ENCODE results near the gene ITM2B.
"Not testable (repeated sequence)": the region's sequence is repeated elsewhere in the genome, so short reads cannot be mapped to it uniquely, and the experiment has no call there.

The ITM2B gene

DNA sequence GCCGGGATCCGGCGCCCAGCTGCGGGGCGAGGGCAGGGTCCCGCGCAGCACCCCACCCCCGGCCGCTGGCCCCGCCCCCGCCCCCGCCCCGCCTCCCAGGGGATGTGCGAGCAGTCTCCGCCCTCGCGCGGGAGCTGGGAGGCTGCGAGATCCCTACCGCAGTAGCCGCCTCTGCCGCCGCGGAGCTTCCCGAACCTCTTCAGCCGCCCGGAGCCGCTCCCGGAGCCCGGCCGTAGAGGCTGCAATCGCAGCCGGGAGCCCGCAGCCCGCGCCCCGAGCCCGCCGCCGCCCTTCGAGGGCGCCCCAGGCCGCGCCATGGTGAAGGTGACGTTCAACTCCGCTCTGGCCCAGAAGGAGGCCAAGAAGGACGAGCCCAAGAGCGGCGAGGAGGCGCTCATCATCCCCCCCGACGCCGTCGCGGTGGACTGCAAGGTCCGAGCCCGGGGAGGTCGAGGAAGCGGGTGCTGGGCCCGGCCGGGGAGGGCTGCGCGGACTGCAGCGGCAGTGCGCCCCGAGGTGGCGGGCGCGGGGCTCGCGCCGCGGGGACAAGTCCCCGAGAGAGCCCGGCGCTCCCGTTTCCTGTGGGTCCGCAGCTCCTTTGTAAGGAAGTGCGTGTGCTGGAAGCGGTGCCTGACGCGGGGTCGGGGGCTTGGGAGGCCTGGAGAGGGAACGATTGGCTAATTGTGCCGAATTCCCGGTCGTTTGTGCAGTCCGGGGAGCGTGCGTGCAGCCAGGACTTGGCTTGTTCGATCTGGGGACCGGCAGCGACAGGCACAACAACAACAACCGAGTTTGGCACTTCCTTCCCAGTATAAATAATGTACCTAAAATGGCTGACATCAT is at the start of gene ITM2B:
TSS of gene ITM2B (plus strand) at position 161 of the 843 bp plus-strand sequence. CDS start at position 316, 155 bp downstream.
- no peak for DNase-seq

DNA sequence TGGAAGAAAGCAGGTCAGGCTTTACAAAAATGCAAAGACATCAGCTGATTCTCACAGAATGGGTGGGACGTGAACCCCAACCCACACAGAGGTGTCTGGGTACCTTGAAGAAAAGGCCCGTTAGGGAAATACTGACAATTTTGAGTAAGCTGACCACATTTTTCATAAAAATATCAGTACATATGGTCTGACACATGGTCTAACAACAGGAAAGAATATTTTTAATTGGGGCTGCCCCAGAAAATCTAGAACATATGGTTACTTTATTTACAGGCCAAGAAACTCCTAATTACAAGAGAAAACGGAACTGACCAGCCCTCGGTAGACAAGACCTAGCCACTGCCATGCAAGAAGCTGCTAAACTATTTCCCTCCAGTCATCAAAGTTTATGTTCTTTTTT is 48.7 kb upstream of the ITM2B start:
- DNase-seq = no peak

- DNase-seq = no peak
These were observed 48.0 kb upstream of the ITM2B start for GRCh38 chr13:48185018-48185417.

- no peak for DNase-seq
These were observed 46.3 kb upstream of the ITM2B start for GRCh38 chr13:48186722-48187121.

GRCh38 chr13:48188131-48188530 is 44.9 kb upstream of the ITM2B start:
- no peak for DNase-seq

DNA sequence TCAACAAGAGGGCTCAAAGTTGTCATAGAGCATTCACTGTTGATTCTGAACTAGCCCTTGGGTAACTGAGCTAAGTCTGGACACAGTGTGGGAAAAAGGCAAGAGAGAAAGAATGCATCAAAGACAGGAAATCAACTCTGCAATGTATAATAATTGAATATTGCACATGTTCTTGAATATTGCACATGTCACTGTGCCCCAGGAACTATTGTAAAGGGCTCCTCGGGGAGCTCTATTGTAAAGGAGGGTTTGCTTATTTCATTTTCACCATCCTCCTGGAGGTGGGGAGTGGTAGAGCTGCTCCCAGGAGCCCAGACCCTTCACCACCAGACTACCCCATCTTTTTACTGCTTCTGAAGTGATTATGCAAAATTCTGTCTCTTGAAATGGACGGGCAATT is 44.4 kb upstream of the ITM2B start:
- DNase-seq = no peak

DNA sequence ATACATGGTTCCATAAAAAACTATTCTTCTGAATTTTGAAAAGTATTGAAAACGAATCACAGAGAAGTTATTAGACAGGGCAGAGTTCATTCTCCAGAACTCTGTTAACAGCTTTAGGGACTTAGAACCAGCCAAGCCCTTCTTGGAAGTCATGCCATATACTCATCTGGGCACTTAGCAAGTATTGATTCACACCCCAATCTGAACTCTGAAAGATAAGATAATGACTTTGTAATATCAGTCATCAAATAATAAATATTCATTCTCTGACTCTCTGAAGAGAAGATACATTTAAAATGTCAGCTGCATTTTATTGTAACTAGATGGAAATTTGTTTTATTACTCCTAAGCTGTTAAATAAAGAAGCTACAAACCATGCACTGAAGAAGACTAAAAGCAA is 43.8 kb upstream of the ITM2B start:
- DNase-seq = no peak

- no peak for DNase-seq
These were observed 40.5 kb upstream of the ITM2B start for GRCh38 chr13:48192411-48192935.

DNA sequence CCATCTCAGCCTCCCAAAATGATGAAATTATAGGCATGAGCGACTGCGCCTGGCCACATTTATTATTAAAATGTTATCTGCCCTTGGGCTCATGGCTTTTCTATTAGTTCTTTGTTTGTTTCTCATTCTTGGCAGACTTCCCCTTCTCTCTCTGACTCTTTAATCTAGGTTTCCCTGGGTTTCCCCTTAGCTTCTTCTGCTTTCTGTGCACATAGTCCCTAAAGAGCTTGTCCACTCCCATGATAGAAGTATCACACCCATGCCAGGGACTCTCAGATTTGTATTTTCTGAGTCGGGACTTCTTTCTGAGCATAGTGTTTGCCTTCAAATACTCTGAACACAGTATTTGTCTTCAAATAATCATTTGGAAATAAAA is 38.6 kb upstream of the ITM2B start:
- DNase-seq = no peak

- no peak for DNase-seq
These were observed 33.5 kb upstream of the ITM2B start for GRCh38 chr13:48199404-48199946.

DNA sequence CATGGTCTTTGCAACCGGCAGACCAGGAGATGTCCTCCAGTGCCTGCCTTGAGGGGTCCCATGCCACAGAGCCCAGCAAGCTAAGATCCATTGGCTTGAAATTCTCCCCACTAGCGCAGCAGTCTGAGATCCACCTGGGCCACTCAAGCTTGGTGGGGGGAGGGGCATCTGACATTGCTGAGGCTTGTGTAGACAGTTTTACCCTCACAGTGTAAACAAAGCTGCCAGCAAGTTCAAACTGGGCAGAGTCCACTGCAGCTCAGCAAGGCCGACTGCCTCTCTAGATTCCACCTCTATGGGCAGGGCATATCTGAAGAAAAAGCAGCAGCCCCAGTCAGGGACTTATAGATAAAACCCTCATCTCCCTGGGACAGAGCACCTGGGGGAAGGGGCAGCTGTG is 32.0 kb upstream of the ITM2B start:
- peak; percentile 3 for DNase-seq

DNA sequence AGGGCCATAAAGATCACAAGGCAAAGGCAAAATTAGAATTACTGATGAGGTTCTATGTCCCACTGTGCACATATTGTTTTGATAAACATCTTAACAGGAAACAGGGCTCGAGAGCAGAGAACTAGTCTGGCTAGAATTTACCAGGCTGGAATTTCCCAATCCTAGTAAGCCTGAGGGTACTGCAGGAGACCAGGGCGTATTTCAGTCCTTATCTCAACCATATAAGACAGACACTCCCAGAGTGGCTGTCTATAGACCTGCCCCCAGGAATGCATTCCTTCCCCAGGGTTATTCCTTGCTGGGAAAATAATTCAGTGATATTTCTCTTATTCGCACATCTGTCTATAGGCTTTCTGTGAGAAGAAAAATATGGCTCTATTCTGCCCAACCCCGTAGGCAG is 25.8 kb upstream of the ITM2B start:
- not testable (repeated sequence) for DNase-seq

DNA sequence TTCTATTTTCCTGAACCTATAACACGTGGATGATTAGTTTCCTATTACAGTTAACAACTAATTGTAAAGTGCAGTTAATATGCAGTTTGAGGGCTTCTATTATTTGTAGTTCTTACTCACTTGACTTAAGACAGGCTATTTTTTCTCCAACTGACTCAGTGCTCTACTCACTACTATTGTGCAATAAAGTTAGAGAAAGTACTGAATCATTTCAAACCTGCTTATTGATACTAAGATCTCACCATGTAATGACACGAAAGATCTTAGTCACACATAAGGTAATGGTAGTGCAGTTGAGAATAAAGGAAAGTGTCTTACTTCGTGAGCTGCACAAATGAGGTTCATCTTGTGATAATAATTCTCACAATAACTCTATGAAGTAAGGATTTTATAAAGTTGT is 22.8 kb upstream of the ITM2B start:
- no peak for DNase-seq

- no peak for DNase-seq
These were observed 18.4 kb upstream of the ITM2B start for GRCh38 chr13:48214519-48215121.

DNA sequence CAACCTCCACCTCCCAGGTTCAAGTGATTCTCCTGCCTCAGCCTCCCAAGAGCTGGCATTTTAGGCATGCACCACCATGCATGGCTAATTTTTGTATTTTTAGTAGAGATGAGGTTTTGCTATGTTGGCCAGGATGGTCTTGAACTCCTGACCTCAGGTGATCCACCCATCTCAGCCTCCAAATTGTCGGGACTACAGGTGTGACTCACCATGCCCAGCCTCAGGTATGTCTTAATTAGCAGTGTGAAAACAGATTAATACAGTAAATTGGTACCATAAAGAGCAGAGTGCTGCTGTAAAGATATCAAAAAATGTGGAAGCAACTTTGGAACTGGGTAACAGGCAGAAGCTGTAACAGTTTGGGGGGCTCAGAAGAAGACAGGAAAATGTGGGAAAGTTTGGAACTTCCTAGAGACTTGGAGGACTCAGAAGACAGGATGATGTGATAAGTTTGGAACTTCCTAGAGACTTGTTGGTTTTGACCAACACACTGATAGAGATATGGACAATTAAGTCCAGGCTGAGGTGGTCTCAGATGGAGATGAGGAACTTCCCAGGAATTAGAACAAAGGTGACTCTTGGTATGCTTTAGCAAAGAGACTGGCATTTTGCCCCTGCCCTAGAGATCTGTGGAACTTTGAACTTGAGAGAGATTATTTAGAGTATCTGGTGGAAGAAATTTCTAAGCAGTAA is 17.3 kb upstream of the ITM2B start:
- not testable (repeated sequence) for DNase-seq

DNA sequence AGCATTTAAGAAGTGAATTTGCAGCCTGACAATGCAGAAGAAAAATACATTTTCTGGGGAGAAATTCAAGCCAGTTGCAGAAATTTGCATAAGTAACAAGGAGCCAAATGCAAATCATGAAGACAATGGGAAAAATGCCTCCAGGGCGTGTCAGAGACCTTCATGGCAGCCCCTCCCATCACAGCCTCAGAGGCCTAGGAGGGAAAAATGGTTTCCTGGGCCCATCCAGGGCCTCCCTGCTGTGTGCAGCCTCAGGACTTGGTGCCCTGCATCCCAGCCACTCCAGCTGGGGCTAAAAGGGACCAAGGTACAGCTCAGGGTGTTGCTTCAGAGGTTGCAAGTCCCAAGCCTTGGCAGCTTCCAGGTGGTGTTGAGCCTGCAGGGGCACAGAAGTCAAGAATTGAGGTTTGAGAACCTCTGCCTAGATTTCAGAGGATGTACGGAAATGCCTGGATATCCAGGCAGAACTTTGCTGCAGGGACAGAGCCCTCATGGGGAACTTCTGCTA is 16.7 kb upstream of the ITM2B start:
- DNase-seq = no peak

GRCh38 chr13:48220592-48220980 is 12.4 kb upstream of the ITM2B start:
- DNase-seq = no peak

DNA sequence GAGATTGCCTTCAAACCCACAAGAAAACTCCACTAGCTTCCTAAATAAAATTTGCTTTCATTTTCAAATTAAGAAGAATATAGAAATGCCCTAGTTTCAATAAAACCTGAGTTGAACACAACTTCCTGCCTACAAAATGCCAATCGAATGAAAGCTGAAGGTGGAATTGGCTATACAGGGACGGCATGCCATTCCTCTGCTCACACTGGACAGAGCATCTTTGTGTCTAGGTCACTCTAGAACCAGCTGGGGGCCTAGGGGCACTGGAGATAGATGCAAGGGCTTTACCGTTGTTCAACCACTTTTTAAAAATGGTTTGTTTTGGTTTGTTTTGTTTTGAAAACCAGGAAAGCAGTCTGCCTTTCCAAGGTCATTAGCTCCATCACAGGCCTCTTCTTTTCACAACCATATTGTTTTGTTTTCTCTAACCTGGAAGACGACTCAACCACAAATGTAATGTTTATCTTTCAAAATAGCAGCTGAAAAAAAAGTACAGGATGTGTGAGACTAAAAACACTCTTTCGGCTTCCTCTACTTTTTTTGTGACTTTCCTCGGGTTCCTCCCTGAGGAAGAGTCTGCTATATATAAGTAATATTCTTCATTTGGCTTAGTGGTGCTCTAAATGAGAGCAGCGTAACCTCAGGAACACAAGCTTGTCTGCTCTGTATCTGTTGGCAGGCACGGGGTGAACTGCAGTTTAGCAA is 11.9 kb upstream of the ITM2B start:
- DNase-seq = no peak

DNA sequence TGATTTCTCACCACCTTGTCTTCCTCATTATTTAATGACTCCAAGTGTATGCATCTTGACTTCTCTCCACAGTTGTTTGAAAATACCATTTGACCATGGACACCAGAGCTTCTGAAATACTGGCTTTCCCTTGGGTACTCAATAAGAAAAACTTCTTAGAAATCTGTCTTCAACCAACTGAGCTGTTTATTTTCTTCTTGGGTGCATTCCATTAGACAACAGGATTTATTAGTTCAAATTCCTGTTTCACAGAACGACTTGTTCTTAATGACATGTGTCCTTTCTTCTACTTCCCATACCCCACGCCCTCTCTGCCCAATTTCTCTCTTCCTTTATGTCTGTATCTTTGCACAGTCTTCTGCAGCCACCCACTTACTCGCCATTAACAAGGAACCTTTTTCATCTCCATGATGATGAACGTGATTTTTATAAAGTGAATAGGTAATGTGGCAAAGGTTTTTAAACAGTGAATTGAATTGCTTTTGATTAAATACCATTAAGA is 11.3 kb upstream of the ITM2B start:
- no peak for DNase-seq

GRCh38 chr13:48222358-48223301 is 10.4 kb upstream of the ITM2B start:
- no peak for DNase-seq

DNA sequence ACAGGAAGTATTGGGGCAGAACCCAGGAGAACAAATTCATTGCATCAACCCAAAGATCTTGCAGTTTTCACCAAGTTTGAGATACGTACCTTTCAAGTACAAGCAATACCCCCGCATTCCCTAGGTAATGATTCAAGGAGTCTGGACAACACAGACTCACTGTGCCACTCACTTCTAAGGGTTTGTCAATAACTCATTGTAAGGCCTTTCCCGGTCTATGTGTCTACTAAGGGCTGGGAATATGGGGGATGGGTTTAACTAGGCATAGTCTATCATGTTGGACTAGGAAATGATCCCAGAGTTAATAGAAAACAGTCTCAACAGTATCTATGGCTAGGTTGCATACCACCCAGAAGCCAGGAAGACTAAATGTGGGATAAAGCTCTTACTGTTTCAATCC is 8.3 kb upstream of the ITM2B start:
- no peak for DNase-seq
